H1 (cell line): Measurements from ENCODE around the gene SPIRE2. TPM values are rescaled to one million over a fixed set of nuclear protein-coding genes. Genes with fewer than 3 reads are reported as not detected.

Experiments
- CTCF ChIA-PET: fragments of 300-600 bp; sonication (Branson Sonifier 250); formaldehyde crosslinking; loops from one replicate; lab custom pipeline; 2021; ENCODE audit not compliant: partially characterized antibody; lab: Charles Lee
- POLR2A ChIA-PET: fragments of 300-600 bp; sonication (Branson Sonifier 250); formaldehyde crosslinking; loops from one replicate; lab custom pipeline; 2021; ENCODE audit warnings: inconsistent platforms; ENCODE audit not compliant: partially characterized antibody; lab: Charles Lee
- DNase-seq, 2 experiments: peaks; one replicate each; pipeline versions ENCODE4 v3.0.0 to v3.0.0-alpha.2; 2010 to 2022; ENCODE audit warnings: low spot score in 2 of 2, low read depth in 1 of 2, mixed read lengths in 1 of 2
- FAIRE-seq: peaks from 2 replicates; lab custom pipeline; 2011; peaks lifted over from hg19 to GRCh38; lab: Jason Lieb, UNC
- H2AFZ ChIP-seq: 2 replicates; pipeline ENCODE4 v1.8.1; 2012; ENCODE audit warnings: low read length, inconsistent platforms
- H2AK5ac ChIP-seq: 2 replicates; pipeline ENCODE4 v1.6.1; 2013; ENCODE audit warnings: low read depth, low read length
- H2BK120ac ChIP-seq: replicated peaks from 2 replicates; pipeline ENCODE3; 2013; ENCODE audit warnings: low read depth, low read length, inconsistent platforms
- H2BK12ac ChIP-seq: 2 replicates; pipeline ENCODE4 v1.6.1; 2013; ENCODE audit warnings: low read depth, low read length
- H2BK15ac ChIP-seq: 2 replicates; pipeline ENCODE4 v1.6.1; 2013; ENCODE audit warnings: low read length
- H2BK20ac ChIP-seq: 2 replicates; pipeline ENCODE4 v1.6.1; 2013; ENCODE audit warnings: low read length
- H2BK5ac ChIP-seq: 2 replicates; pipeline ENCODE4 v1.6.1; 2013; ENCODE audit warnings: low read depth, low read length
- H3K14ac ChIP-seq: 2 replicates; pipeline ENCODE4 v1.6.1; 2013; ENCODE audit warnings: inconsistent platforms; ENCODE audit not compliant: insufficient read length
- H3K18ac ChIP-seq: 2 replicates; pipeline ENCODE4 v1.6.1; 2013; ENCODE audit warnings: low read length; ENCODE audit errors: extremely low read depth
- H3K23ac ChIP-seq: 2 replicates; pipeline ENCODE4 v1.6.1; 2013; ENCODE audit warnings: inconsistent platforms; ENCODE audit not compliant: insufficient read length
- H3K23me2 ChIP-seq: 2 replicates; pipeline ENCODE4 v1.6.1; 2013; ENCODE audit warnings: low read depth, low read length
- H3K27ac ChIP-seq: 2 replicates; pipeline ENCODE4 v1.6.1; 2011; ENCODE audit warnings: low read depth, low read length, inconsistent platforms
- H3K27me3 ChIP-seq, 4 experiments: replicated peaks in 1 of 4; 1 replicate in 1 of 4; 2 replicates in 3 of 4; pipeline versions ENCODE4 v1.6.1 to v1.8.1; 2011 to 2013; ENCODE audit warnings: low read length in 3 of 4, mild to moderate bottlenecking in 3 of 4, inconsistent platforms in 2 of 4, mixed read lengths in 2 of 4, moderate library complexity in 1 of 4; ENCODE audit not compliant: control insufficient read depth in 3 of 4, insufficient read depth in 3 of 4; ENCODE audit errors: extremely low read depth in 1 of 4
- H3K36me3 ChIP-seq, 4 experiments: 2 replicates each; pipeline versions ENCODE4 v1.6.1 to v1.8.1; 2011 to 2013; ENCODE audit warnings: mild to moderate bottlenecking in 4 of 4, low read length in 3 of 4, moderate library complexity in 2 of 4, control low read depth in 1 of 4, inconsistent platforms in 1 of 4; ENCODE audit not compliant: insufficient read depth in 4 of 4, control insufficient read depth in 2 of 4
- H3K4ac ChIP-seq: replicated peaks from 2 replicates; pipeline ENCODE3; 2013; ENCODE audit warnings: low read length, low read depth, mixed read lengths, inconsistent platforms; ENCODE audit not compliant: insufficient read length
- H3K4me1 ChIP-seq, 4 experiments: replicated peaks in 1 of 4; 1 replicate in 1 of 4; 2 replicates in 3 of 4; pipeline versions ENCODE4 v1.6.1 to v1.8.1; 2011 to 2013; ENCODE audit warnings: low read length in 3 of 4, inconsistent platforms in 2 of 4, mixed read lengths in 1 of 4; ENCODE audit not compliant: insufficient read depth in 4 of 4, control insufficient read depth in 3 of 4
- H3K4me2 ChIP-seq, 2 experiments: 2 replicates each; pipeline versions ENCODE4 v1.6.1 to v1.8.1; 2011 to 2013; ENCODE audit warnings: low read depth in 2 of 2, low read length in 2 of 2, control low read depth in 1 of 2, inconsistent platforms in 1 of 2, mild to moderate bottlenecking in 1 of 2; ENCODE audit not compliant: insufficient read depth in 1 of 2
- H3K4me3 ChIP-seq, 4 experiments: fragments of 200-600, 300-600 bp in 1 of 4; sonication (generic), shearing (Covaris generic), sonication (Bioruptor Twin) in 1 of 4; 2 replicates each; pipeline versions ENCODE4 v1.5.1 to v1.8.1; 2011 to 2016; ENCODE audit warnings: low read length in 4 of 4, low read depth in 3 of 4, control low read depth in 2 of 4, inconsistent platforms in 2 of 4, mild to moderate bottlenecking in 2 of 4, mixed read lengths in 1 of 4, moderate library complexity in 1 of 4; ENCODE audit not compliant: insufficient read depth in 2 of 4; ENCODE audit errors: extremely low read depth in 1 of 4
- H3K56ac ChIP-seq: replicated peaks from 2 replicates; pipeline ENCODE3; 2013; ENCODE audit warnings: low read depth, mild to moderate bottlenecking, mixed read lengths, low read length, inconsistent platforms; ENCODE audit not compliant: insufficient read length
- H3K79me1 ChIP-seq: 2 replicates; pipeline ENCODE4 v1.6.1; 2013; ENCODE audit warnings: low read depth, low read length, control low read depth
- H3K79me2 ChIP-seq, 2 experiments: 2 replicates each; pipeline versions ENCODE4 v1.6.1 to v1.8.1; 2012 to 2013; ENCODE audit warnings: low read length in 2 of 2, mild to moderate bottlenecking in 2 of 2, inconsistent platforms in 1 of 2; ENCODE audit not compliant: insufficient read depth in 2 of 2, control insufficient read depth in 1 of 2
- H3K9ac ChIP-seq, 4 experiments: replicated peaks in 1 of 4; 1 replicate in 1 of 4; 2 replicates in 3 of 4; pipeline versions ENCODE4 v1.6.1 to v1.8.1; 2011 to 2013; ENCODE audit warnings: low read depth in 3 of 4, low read length in 3 of 4, control low read depth in 2 of 4, mild to moderate bottlenecking in 2 of 4, moderate library complexity in 2 of 4, inconsistent platforms in 1 of 4; ENCODE audit errors: extremely low read depth in 1 of 4
- H3K9me3 ChIP-seq, 2 experiments: 2 replicates each; pipeline versions ENCODE4 v1.6.1 to v1.8.1; 2012 to 2013; ENCODE audit warnings: mild to moderate bottlenecking in 2 of 2, moderate library complexity in 2 of 2, control low read depth in 1 of 2, inconsistent platforms in 1 of 2, low read depth in 1 of 2, low read length in 1 of 2, mixed read lengths in 1 of 2; ENCODE audit not compliant: insufficient read depth in 2 of 2
- H4K20me1 ChIP-seq, 2 experiments: replicated peaks in 1 of 2; 2 replicates each; pipeline versions ENCODE3 to v1.8.1; 2011 to 2013; ENCODE audit warnings: inconsistent platforms in 2 of 2, low read length in 2 of 2, mild to moderate bottlenecking in 1 of 2; ENCODE audit not compliant: insufficient read depth in 2 of 2, control insufficient read depth in 1 of 2
- H4K5ac ChIP-seq: 2 replicates; pipeline ENCODE4 v1.6.1; 2013; ENCODE audit warnings: low read length, low read depth, mixed read lengths, inconsistent platforms; ENCODE audit not compliant: insufficient read length
- H4K8ac ChIP-seq: 2 replicates; pipeline ENCODE4 v1.8.0; 2013; ENCODE audit warnings: mild to moderate bottlenecking, moderate library complexity, low read length, inconsistent platforms; ENCODE audit not compliant: insufficient read depth; ENCODE audit errors: extremely low read depth
- H4K91ac ChIP-seq: replicated peaks from 2 replicates; pipeline ENCODE3; 2013; ENCODE audit warnings: low read length, mixed read lengths, inconsistent platforms; ENCODE audit not compliant: insufficient read length
- NRF1 ChIP-seq: IDR thresholded peaks from 2 replicates; pipeline ENCODE4 v1.6.1; 2011; ENCODE audit warnings: mild to moderate bottlenecking, low read depth, low read length, improper control_type of control experiment
- WGBS, 2 experiments: shearing (Covaris generic) in 1 of 2; methylation state at CpG; one replicate each; pipeline versions ENCODE4 v1.1.6 to v1.1.7; 2013 to 2015; ENCODE audit warnings: low lambda C conversion rate in 2 of 2, mixed read lengths in 2 of 2, inconsistent platforms in 1 of 2, low coverage in 1 of 2, missing lambda C conversion rate in 1 of 2; ENCODE audit not compliant: insufficient replicate concordance in 2 of 2, insufficient coverage in 1 of 2, insufficient read length in 1 of 2; ENCODE audit errors: extremely low coverage in 1 of 2, missing lambda C conversion rate in 1 of 2; 5-methylcytosine and 5-hydroxymethylcytosine counted together
- polyA plus RNA-seq, 7 experiments: library from polyadenylated mRNA; depleted of rRNA in 3 of 7; stranded (reverse) in 5 of 7; unstranded in 2 of 7; fragments of >200 nt in 5 of 7; fragments of 200-250 nt in 2 of 7; gene quantifications; 1 replicate in 5 of 7; 2 replicates in 1 of 7; 4 replicates in 1 of 7; pipeline versions ENCODE4 v1.2.1 to v1.2.3, GENCODE V29; 2011 to 2013; ENCODE audit warnings: missing spikeins in 2 of 7, mixed read lengths in 2 of 7
- total RNA-seq: library from RNA; stranded (reverse); fragmentation: NEBNext Ultra II Directional; extraction: Animal tissue kit (Norgen Biotek cat#: 25700); gene quantifications from 2 replicates; pipeline ENCODE4 v1.2.1, GENCODE V29; 2021

SPIRE2 gene
- total and polyA plus RNA-seq, 2 of the 8 experiments (the other 6 are each of a cell fraction or from before 2014, with no cell fraction given): 7.4 to 15.4 TPM

DNA sequence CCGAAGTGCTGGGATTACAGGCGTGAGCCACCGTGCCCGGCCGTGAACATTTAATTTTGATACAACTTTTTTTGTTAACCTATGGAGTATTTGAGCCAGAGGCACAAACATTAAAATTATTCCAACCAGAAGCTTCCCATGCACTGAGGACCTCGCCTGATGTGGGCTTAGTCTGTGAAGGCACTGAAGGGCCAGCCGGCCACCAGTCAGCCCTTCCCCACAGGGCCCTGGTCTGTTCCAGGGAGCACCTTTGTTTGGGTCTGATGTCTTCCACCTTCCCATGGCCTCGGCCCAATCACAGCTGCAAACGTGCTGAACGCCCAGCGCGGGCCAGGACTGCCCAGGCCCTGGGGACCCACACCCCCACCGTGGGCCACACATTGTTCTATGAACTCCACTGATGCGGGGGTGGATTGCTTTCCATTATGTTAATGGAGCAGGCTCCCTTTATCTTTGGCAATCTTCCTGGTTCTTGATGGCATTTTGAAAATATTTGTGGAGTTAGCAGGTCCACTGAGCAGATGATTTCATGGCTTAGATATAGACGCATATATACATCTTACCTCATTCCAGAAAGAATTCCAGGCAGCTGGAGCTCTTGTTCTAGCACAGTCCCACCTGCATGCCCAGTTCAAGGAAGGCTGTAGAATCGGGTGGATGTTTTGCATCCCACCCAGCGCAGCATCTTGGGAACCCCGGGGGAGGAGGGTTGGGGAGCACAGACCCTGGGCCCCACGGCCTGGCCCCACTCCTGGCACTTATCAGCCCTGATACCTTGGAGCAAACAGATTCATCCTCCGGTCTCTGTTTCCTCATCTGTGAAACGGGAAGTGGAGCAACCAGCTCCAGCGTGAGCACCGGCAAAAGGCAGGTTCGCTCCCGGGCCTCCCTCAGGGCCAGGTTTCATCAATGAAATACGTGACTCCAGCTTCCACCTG is 14.5 kb downstream of the SPIRE2 start:
- H3K56ac ChIP-seq: no peak overlapping the region
- H3K18ac ChIP-seq: no peak overlapping the region
- no peak overlapping the region for H2BK5ac ChIP-seq
- no peak overlapping the region for H3K23ac ChIP-seq
- H3K9me3 ChIP-seq: no peaks in the 10 kb centered on the region
- no peak overlapping the region; a peak in 1 of 7 replicates for H3K9ac ChIP-seq
- H3K4me2 ChIP-seq: no peak overlapping the region
- H2AK5ac ChIP-seq: no peak overlapping the region
- ChIA-PET CTCF (interaction anchor here (0.8 to 3.6 kb wide), 5 partner anchors 18 to 258 kb away, joined by 3 to 18 read pairs (median 3); no protein-coding TSS in a partner anchor), POLR2A (interaction anchor here (0.6 to 4.8 kb wide), 3 partner anchors 15 to 178 kb away, joined by 3 to 16 read pairs (median 3); partner anchors contain the start of genes SPIRE2 and TCF25)
- H2BK20ac ChIP-seq: no peak overlapping the region
- FAIRE-seq (no peak), DNase-seq (no peak)
- WGBS, 2 experiments: 92% methylated on average over 26 of the region's 26 CpGs; no CpG with 5 or more reads in 1 of the 2 experiments
- H3K79me2 ChIP-seq: no peaks in the 10 kb centered on the region
- H2BK120ac ChIP-seq: no peak overlapping the region
- no peaks in the 10 kb centered on the region for H3K27me3 ChIP-seq
- no peak overlapping the region for H2BK15ac ChIP-seq
- H3K4ac ChIP-seq: no peak overlapping the region
- H2BK12ac ChIP-seq: no peak overlapping the region
- no peaks in the 10 kb centered on the region for H3K23me2 ChIP-seq
- H4K20me1 ChIP-seq: no peaks in the 10 kb centered on the region
- H2AFZ ChIP-seq: no peak overlapping the region
- H4K8ac ChIP-seq: no peak overlapping the region
- peaks cover 0 to 5% (median 1%) of the 10 kb centered on the region in 4 experiments; a peak in 2 of 7 replicates for H3K4me1 ChIP-seq
- no peak overlapping the region for H4K5ac ChIP-seq
- no peak overlapping the region for H4K91ac ChIP-seq
- no peaks in the 10 kb centered on the region for H3K79me1 ChIP-seq
- no peak overlapping the region for H3K14ac ChIP-seq
- H3K27ac ChIP-seq: no peak overlapping the region
- no peaks in the 10 kb centered on the region for H3K36me3 ChIP-seq
- H3K4me3 ChIP-seq: no peak overlapping the region
- no peak for TF ChIP-seq NRF1
